Fibroblast of mammary gland (primary cell): Measurements from ENCODE around the gene ECSCR.
A peak's percentile ranks its signal among the peaks of the same experiment; 100 is the strongest.

Source experiments
- DNase-seq: peaks from one replicate; pipeline ENCODE4 v3.0.0-alpha.2; 2010; ENCODE audit warnings: low read depth
- H3K4me3 ChIP-seq: 2 replicates; pipeline ENCODE4 v1.5.1; 2011; ENCODE audit warnings: low read depth, mild to moderate bottlenecking, low read length, moderate library complexity; ENCODE audit not compliant: control insufficient read depth
- TF ChIP-seq, protein P1 (sequence below): conservative IDR thresholded peaks from 2 replicates; pipeline ENCODE4 v1.5.1; 2011; ENCODE audit warnings: low read depth, low read length, inconsistent platforms; ENCODE audit not compliant: control insufficient read depth, insufficient read depth

Gene ECSCR

DNA sequence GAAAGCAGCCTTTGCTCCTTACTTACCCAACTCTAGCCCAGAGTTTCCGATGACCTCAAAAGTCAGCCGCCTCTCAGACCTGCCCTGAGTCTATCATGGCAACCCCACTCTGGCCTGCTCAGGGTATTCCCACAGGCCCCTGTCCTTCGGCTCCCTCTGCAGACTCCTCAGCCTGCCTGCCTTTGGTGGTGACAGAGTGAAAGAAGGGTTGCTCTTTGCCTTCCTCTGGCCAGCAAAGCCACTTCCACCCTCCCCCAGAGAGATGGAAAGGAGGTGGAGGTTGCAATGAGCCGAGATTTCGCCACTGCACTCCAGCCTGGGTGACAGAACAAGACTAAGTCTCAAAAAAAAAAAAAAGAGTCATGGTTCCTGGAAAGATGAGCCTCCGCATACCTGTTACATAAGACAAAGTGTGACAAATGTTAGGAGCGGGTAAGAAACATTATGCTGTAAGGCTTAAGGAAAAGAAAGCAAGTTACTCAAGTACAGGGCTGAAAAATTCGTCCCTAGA is 5.9 kb upstream of the ECSCR start:
- TF ChIP-seq, protein P1, sequence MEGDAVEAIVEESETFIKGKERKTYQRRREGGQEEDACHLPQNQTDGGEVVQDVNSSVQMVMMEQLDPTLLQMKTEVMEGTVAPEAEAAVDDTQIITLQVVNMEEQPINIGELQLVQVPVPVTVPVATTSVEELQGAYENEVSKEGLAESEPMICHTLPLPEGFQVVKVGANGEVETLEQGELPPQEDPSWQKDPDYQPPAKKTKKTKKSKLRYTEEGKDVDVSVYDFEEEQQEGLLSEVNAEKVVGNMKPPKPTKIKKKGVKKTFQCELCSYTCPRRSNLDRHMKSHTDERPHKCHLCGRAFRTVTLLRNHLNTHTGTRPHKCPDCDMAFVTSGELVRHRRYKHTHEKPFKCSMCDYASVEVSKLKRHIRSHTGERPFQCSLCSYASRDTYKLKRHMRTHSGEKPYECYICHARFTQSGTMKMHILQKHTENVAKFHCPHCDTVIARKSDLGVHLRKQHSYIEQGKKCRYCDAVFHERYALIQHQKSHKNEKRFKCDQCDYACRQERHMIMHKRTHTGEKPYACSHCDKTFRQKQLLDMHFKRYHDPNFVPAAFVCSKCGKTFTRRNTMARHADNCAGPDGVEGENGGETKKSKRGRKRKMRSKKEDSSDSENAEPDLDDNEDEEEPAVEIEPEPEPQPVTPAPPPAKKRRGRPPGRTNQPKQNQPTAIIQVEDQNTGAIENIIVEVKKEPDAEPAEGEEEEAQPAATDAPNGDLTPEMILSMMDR: no peak
- DNase-seq: peak; percentile 40
- no peak overlapping the region for H3K4me3 ChIP-seq

DNA sequence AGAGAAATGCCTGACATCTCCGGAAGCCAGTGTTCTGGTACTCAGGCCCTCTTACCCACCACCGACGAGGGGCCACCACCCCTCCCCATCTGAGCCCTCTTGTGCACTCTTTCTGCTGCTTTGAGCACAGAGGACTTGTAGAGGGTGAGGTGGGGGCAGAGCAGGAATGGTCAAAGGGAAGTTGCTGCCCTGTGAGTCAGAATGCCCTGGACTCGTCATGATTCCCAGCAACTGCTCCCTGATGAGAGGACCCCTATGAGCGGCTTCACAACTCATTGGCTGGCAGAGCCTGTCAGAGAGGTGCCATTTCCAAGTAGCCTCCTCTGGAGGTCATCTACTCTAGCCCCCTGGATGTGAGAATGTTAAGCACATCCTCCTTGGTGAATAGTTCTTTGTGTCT is 845 bp downstream of the ECSCR start:
- no peak overlapping the region for H3K4me3 ChIP-seq
- TF ChIP-seq, protein P1: no peak
- peak; percentile 69 for DNase-seq

DNA sequence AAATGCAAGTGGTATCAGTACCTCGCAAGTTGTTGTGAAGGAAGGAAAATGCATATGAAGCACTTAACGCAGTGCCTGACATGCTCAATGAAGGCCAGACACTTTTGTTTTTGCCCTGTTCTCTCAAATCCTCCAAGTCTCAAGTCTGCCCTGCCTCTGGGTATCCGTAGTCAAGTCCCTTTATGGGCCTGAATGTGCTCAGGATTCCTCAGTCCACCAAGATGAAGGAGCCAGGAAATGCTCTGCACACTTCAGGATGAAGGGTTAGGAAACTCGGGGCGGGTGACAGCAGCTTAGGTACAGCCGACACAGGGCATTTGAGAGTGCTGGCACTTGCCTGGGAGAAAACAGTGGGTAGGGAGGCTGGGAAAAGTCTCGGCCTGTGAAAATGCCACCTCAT is 1.4 kb downstream of the ECSCR start:
- no peak overlapping the region for H3K4me3 ChIP-seq
- TF ChIP-seq, protein P1: no peak
- no peak for DNase-seq

DNA sequence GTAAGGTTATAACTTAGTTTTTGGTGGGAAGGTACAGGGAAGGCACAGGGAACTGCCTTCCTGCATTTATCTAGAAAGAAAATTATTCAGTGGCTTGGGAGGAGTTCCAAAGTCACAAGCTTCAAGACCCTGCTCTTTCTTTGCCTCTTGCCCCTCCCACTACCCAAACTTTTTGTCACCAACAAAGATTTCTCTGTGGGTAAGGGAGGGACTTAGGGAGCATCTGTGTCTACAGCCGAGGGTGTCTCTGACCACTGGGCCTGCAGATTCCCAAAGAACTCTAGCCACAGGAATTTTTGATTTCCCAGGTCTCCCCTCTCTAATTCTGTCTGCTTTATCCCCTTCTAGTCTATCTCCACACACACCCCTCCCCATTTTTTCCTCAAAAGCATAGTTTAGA is 2.1 kb downstream of the ECSCR start:
- no peak for DNase-seq
- TF ChIP-seq, protein P1: no peak

DNA sequence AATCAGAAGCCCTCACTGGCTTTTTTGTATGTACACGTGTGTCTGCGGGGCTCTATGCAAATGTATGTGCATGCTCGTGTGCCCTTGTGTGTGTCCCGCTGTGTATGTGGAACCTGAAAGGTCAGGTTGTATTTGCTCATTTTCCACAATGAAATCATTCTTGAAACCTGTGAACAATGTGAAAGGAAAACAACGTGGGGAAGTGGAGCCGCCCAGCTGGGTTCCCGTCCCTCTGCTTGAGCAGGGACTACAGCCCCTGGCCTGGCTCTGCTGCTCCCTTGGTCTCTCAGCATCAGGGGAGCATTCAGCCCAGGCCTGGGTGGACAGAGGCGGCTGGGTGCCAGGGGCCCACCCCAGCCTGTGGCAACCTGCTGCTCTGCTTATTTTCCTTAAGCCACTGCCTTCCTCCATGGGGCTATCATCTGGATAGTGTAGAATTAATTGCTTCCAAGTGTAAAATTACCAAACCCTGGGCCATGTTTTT is 3.0 kb downstream of the ECSCR start:
- TF ChIP-seq, protein P1: no peak
- no peak overlapping the region for H3K4me3 ChIP-seq
- no peak for DNase-seq

More for the DNA sequence above, 2.1 kb downstream of the ECSCR start:
- H3K4me3 ChIP-seq: no peak overlapping the region

DNA sequence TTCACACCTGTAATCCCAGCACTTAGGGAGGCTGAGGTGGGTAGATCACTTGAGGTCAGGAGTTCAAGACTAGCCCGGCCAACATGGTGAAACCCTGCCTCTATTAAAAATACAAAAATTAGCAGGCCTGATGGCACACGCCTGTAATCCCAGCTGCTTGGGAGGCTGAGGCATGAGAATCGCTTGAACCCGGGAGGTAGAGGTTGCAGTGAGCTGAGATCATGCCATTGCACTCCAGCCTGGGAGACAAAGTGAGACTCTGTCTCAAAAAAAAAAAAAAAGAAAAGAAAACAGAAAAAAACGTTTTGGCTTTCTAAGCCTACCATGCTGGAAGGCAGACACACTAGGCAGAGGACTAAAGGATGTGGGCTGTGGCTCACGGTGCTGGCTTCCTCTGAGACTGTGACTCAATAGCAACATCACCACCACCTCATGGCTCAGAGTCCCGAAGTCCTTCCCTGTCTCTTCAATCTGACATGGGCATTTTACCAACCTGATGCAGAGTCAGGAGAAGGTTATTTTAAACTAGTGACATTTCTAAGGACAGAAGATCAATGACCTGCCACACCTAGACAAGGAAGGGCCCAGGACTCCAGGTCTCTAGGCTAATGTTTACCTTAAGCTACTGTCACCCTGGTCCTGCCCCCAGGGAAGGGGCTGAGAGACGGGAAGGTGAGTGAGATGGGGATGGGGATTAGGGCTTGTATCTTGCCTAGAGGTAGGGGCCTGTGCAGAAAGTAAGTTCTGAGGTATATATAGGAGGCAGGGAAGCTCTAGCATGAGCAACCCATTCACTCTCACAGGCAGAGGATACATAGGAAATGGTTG is 3.7 kb downstream of the ECSCR start:
- peak; percentile 84 for DNase-seq
- TF ChIP-seq, protein P1: no peak
- H3K4me3 ChIP-seq: no peak overlapping the region
